Fibroblast of villous mesenchyme (primary cell): ENCODE data around the gene CTSK. TPM values are rescaled to one million over a fixed set of nuclear protein-coding genes. Genes with fewer than 3 reads are reported as not detected.
"Not testable (repeated sequence)": the region's sequence is repeated elsewhere in the genome, so short reads cannot be mapped to it uniquely, and the experiment has no call there.

Experiments used
- DNase-seq: peaks from one replicate; pipeline ENCODE4 v3.0.0-alpha.2; 2010; ENCODE audit warnings: low read depth
- H3K4me3 ChIP-seq: 2 replicates; pipeline ENCODE4 v1.5.1; 2011; ENCODE audit warnings: low read depth, mild to moderate bottlenecking, low read length
- CTCF ChIP-seq: IDR thresholded peaks from 2 replicates; pipeline ENCODE4 v1.5.1; 2012; ENCODE audit warnings: low read depth, mild to moderate bottlenecking, low read length; ENCODE audit not compliant: insufficient read depth
- total RNA-seq: library from RNA; depleted of rRNA; stranded (reverse); fragments of >200 nt; gene quantifications from 2 replicates; pipeline ENCODE4 v1.2.3, GENCODE V29; 2012

CTSK gene
- total RNA-seq, 1 donor: 139 TPM

GRCh38 chr1:150775276-150775675 lies 32.8 kb downstream of the CTSK start:
- no peak overlapping the region for H3K4me3 ChIP-seq
- no peak for DNase-seq
- no peak for TF ChIP-seq CTCF

- H3K4me3 ChIP-seq: no peak overlapping the region
- no peak for DNase-seq
- TF ChIP-seq CTCF: no peak
Measured at GRCh38 chr1:150772326-150772725, 35.7 kb downstream of the CTSK start.

- not testable (repeated sequence) for H3K4me3 ChIP-seq, DNase-seq
Measured at GRCh38 chr1:150767704-150768103, 40.4 kb downstream of the CTSK start.

- not testable (repeated sequence) for DNase-seq, H3K4me3 ChIP-seq
Measured at GRCh38 chr1:150765977-150766301, 42.1 kb downstream of the CTSK start.

- peak; percentile 19 for DNase-seq
- TF ChIP-seq CTCF: no peak
- peak within 1 kb of the TSS; percentile 8 for H3K4me3 ChIP-seq
Measured at GRCh38 chr1:150765296-150765976, 42.6 kb downstream of the CTSK start, which contains the start of gene CTSS. Gene CTSS (minus strand): TSS chr1:150765778. CDS start chr1:150764763, 1,015 bp downstream.

GRCh38 chr1:150764617-150765101 lies 43.4 kb downstream of the CTSK start:
- H3K4me3 ChIP-seq: peak overlapping the region; percentile 8
- DNase-seq: peak; percentile 88
- TF ChIP-seq CTCF: no peak

- DNase-seq: peak; percentile 69
- TF ChIP-seq CTCF: no peak
- no peak overlapping the region for H3K4me3 ChIP-seq
Measured at GRCh38 chr1:150763018-150763417, 45.0 kb downstream of the CTSK start.

- DNase-seq: peak; percentile 28
- no peak for TF ChIP-seq CTCF
- H3K4me3 ChIP-seq: no peak overlapping the region
Measured at GRCh38 chr1:150762552-150762951, 45.5 kb downstream of the CTSK start.
